ENCODE data around the gene PIK3R1.

The PIK3R1 gene

GRCh38 chr5:68303038-68303738, 87.6 kb downstream of the PIK3R1 start:
- TF ChIP-seq TCF12 (IDR thresholded peaks at IDR 0.05; ENCODE audit: low read depth), result no peak
- no peak for TF ChIP-seq EP300 (IDR thresholded peaks at IDR 0.05; ENCODE audit: borderline replicate concordance)
- no peak for TF ChIP-seq ZBTB7A (IDR thresholded peaks at IDR 0.05; ENCODE audit: low read depth)
- no peak for TF ChIP-seq FOXM1 (IDR thresholded peaks at IDR 0.05; ENCODE audit: borderline replicate concordance, low read depth)
- TF ChIP-seq TEAD4 (IDR thresholded peaks at IDR 0.05), result no peak
- TF ChIP-seq CEBPB (IDR thresholded peaks at IDR 0.05), result no peak
- TF ChIP-seq NFIC (IDR thresholded peaks at IDR 0.05), result no peak
- TF ChIP-seq YY1 (IDR thresholded peaks at IDR 0.05; ENCODE audit: low read depth), result no peak
- TF ChIP-seq RAD21 (IDR thresholded peaks at IDR 0.05; ENCODE audit: low read depth), result no peak
- TF ChIP-seq MAX (IDR thresholded peaks at IDR 0.05), result no peak
- TF ChIP-seq, protein P1, sequence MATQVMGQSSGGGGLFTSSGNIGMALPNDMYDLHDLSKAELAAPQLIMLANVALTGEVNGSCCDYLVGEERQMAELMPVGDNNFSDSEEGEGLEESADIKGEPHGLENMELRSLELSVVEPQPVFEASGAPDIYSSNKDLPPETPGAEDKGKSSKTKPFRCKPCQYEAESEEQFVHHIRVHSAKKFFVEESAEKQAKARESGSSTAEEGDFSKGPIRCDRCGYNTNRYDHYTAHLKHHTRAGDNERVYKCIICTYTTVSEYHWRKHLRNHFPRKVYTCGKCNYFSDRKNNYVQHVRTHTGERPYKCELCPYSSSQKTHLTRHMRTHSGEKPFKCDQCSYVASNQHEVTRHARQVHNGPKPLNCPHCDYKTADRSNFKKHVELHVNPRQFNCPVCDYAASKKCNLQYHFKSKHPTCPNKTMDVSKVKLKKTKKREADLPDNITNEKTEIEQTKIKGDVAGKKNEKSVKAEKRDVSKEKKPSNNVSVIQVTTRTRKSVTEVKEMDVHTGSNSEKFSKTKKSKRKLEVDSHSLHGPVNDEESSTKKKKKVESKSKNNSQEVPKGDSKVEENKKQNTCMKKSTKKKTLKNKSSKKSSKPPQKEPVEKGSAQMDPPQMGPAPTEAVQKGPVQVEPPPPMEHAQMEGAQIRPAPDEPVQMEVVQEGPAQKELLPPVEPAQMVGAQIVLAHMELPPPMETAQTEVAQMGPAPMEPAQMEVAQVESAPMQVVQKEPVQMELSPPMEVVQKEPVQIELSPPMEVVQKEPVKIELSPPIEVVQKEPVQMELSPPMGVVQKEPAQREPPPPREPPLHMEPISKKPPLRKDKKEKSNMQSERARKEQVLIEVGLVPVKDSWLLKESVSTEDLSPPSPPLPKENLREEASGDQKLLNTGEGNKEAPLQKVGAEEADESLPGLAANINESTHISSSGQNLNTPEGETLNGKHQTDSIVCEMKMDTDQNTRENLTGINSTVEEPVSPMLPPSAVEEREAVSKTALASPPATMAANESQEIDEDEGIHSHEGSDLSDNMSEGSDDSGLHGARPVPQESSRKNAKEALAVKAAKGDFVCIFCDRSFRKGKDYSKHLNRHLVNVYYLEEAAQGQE (IDR thresholded peaks at IDR 0.05; ENCODE audit: low read depth), result no peak

- TF ChIP-seq, protein P1 (IDR thresholded peaks at IDR 0.05; ENCODE audit: low read depth), result no peak
- TF ChIP-seq TEAD4 (IDR thresholded peaks at IDR 0.05), result no peak
These were observed 88.3 kb downstream of the PIK3R1 start for GRCh38 chr5:68303754-68304420.

GRCh38 chr5:68304421-68305052, 89.0 kb downstream of the PIK3R1 start:
- no peak for TF ChIP-seq USF1 (IDR thresholded peaks at IDR 0.05)
- no peak for TF ChIP-seq EGR1 (IDR thresholded peaks at IDR 0.05)
- TF ChIP-seq CEBPB (IDR thresholded peaks at IDR 0.05), result no peak
- no peak for TF ChIP-seq YY1 (IDR thresholded peaks at IDR 0.05; ENCODE audit: low read depth)
- no peak for TF ChIP-seq EP300 (IDR thresholded peaks at IDR 0.05; ENCODE audit: borderline replicate concordance)
- TF ChIP-seq MAX (IDR thresholded peaks at IDR 0.05), result no peak
- TF ChIP-seq, protein P1 (IDR thresholded peaks at IDR 0.05; ENCODE audit: low read depth), result no peak
- no peak for TF ChIP-seq CREB1 (IDR thresholded peaks at IDR 0.05; ENCODE audit: low read depth)
- no peak for TF ChIP-seq FOXM1 (IDR thresholded peaks at IDR 0.05; ENCODE audit: borderline replicate concordance, low read depth)
- no peak for TF ChIP-seq TEAD4 (IDR thresholded peaks at IDR 0.05)
- TF ChIP-seq TCF12 (IDR thresholded peaks at IDR 0.05; ENCODE audit: low read depth), result no peak
- no peak for TF ChIP-seq TAF1 (IDR thresholded peaks at IDR 0.05; ENCODE audit: low read depth)
- TF ChIP-seq ZBTB7A (IDR thresholded peaks at IDR 0.05; ENCODE audit: low read depth), result no peak
- TF ChIP-seq RAD21 (IDR thresholded peaks at IDR 0.05; ENCODE audit: low read depth), result no peak
- no peak for TF ChIP-seq NFIC (IDR thresholded peaks at IDR 0.05)

DNA sequence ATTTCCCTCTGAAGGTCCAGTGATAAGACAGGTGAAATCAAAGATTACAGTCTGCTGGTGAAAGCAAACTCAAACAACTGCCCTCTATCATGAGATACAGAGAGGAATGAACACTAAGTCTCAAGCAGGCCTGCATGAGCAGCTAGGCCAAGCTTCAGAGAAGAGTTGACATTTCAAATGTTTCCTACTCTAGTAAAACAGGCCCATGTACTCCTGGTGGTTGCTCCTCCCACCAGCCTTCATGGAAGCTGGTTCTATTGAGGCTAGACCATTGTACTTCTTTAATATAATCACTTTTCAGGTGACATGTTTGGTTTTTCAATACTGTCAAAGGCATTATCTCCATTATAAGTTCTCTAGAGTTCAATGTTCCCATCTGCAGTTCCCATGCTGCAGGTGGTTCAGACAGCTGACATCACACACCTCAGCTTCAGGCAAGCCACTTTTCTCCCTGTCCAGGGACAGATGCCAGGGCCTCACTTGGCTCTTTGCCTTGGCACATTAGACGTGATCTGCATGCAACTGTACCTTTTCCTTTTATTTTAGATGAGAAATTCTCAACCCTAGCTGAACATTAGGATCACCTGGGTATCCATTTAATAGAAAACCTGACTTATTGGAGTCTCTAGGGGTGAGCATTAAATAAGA, 89.8 kb downstream of the PIK3R1 start:
- TF ChIP-seq, protein P1 (IDR thresholded peaks at IDR 0.05; ENCODE audit: low read depth), result no peak
